Sigmoid colon (tissue), 4 donors: ENCODE data around the gene NRXN3.

ENCODE experiments used
- CTCF ChIP-seq, 4 experiments: fragments of 450-650 bp in 3 of 4; fragments of 200-600 bp in 1 of 4; IDR thresholded peaks; one replicate each; pipeline ENCODE4 v1.5.1; 2016 to 2019; ENCODE audit warnings: antibody characterized with exemption in 4 of 4, mild to moderate bottlenecking in 3 of 4, moderate library complexity in 2 of 4
- POLR2AphosphoS5 ChIP-seq, 4 donors: sonication (generic); formaldehyde crosslinking; IDR thresholded peaks; one replicate each; pipeline ENCODE4 v1.6.1; 2017; ENCODE audit warnings: antibody characterized with exemption in 4 of 4

GRCh38 chr14:78129375-78129774 is 40.8 kb upstream of the NRXN3 start:
- TF ChIP-seq CTCF (IDR thresholded peaks at IDR 0.05), result no peak
- TF ChIP-seq POLR2AphosphoS5 (IDR thresholded peaks at IDR 0.05), result no peak
